Endodermal cell (in vitro differentiated cells): ENCODE data around the gene OXCT1. TPM values are rescaled to one million over a fixed set of nuclear protein-coding genes. Genes with fewer than 3 reads are reported as not detected.

ENCODE experiments used
- DNase-seq: peaks from one replicate; pipeline ENCODE4 v3.0.0-alpha.2; 2017
- H3K27ac ChIP-seq: 2 replicates; pipeline ENCODE4 v1.5.1; 2013; ENCODE audit warnings: mild to moderate bottlenecking, low read depth, low read length, moderate library complexity
- H3K27me3 ChIP-seq: 2 replicates; pipeline ENCODE4 v1.6.1; 2013; ENCODE audit warnings: mild to moderate bottlenecking, low read length, moderate library complexity; ENCODE audit not compliant: insufficient read depth, control insufficient read depth, poor library complexity, severe bottlenecking
- H3K36me3 ChIP-seq: 2 replicates; pipeline ENCODE4 v1.7.0; 2013; ENCODE audit warnings: mild to moderate bottlenecking, low read length, moderate library complexity; ENCODE audit not compliant: control insufficient read depth, insufficient read depth
- H3K4me1 ChIP-seq: one replicate; pipeline ENCODE4 v1.7.0; 2013; ENCODE audit warnings: low read length; ENCODE audit not compliant: control insufficient read depth, insufficient read depth
- H3K4me3 ChIP-seq: 2 replicates; pipeline ENCODE4 v1.5.1; 2013; ENCODE audit warnings: mild to moderate bottlenecking, low read length, moderate library complexity
- H3K9ac ChIP-seq: 2 replicates; pipeline ENCODE4 v1.6.1; 2013; ENCODE audit warnings: mild to moderate bottlenecking, low read length, moderate library complexity; ENCODE audit not compliant: poor library complexity, severe bottlenecking; ENCODE audit errors: extremely low read depth
- H3K9me3 ChIP-seq: 2 replicates; pipeline ENCODE4 v1.6.1; 2013; ENCODE audit warnings: mild to moderate bottlenecking, low read length, moderate library complexity; ENCODE audit not compliant: control insufficient read depth
- H3K27ac Mint-ChIP-seq: 2 replicates; pipeline ENCODE4 v1.8.0; 2020; ENCODE audit warnings: mixed read lengths
- H3K27me3 Mint-ChIP-seq: 2 replicates; pipeline ENCODE4 v1.8.0; 2021; ENCODE audit warnings: mild to moderate bottlenecking, mixed read lengths; ENCODE audit not compliant: insufficient read depth
- H3K36me3 Mint-ChIP-seq: 2 replicates; pipeline ENCODE4 v1.8.0; 2020; ENCODE audit warnings: low read depth, mixed read lengths
- H3K4me1 Mint-ChIP-seq: 2 replicates; pipeline ENCODE4 v1.8.0; 2020; ENCODE audit warnings: mixed read lengths
- H3K4me3 Mint-ChIP-seq: 2 replicates; pipeline ENCODE4 v1.8.0; 2020; ENCODE audit warnings: mild to moderate bottlenecking, moderate library complexity, mixed read lengths
- H3K9me3 Mint-ChIP-seq: 2 replicates; pipeline ENCODE4 v1.8.0; 2020; ENCODE audit warnings: mild to moderate bottlenecking, mixed read lengths
- CTCF ChIP-seq: fragments of 200-600 bp; sonication (generic); conservative IDR thresholded peaks from 2 replicates; pipeline ENCODE4 v1.5.0; 2021; ENCODE audit warnings: antibody characterized with exemption, mild to moderate bottlenecking
- WGBS, 2 experiments: methylation state at CpG; one replicate each; pipeline versions ENCODE4 v1.1.5 to v1.1.7; 2013; ENCODE audit warnings: missing lambda C conversion rate in 2 of 2, mixed read lengths in 1 of 2; ENCODE audit not compliant: insufficient coverage in 1 of 2, insufficient read length in 1 of 2; 5-methylcytosine and 5-hydroxymethylcytosine counted together
- total RNA-seq, 2 donors: library from RNA; stranded (reverse); fragmentation: NEBNext Ultra II Directional in 1 of 2; extraction: Animal tissue kit (Norgen Biotek cat#: 25700) in 1 of 2; gene quantifications; 2 replicates in 1 of 2; 3 replicates in 1 of 2; pipeline ENCODE4 v1.2.1, GENCODE V29; 2021

Gene OXCT1
- total RNA-seq, 2 donors from 2014 or later, result 24.5 to 25.1 TPM

- no peak for DNase-seq
- H3K9me3 Mint-ChIP-seq, result peaks cover 5% of the 10 kb centered on the region
- H3K27ac ChIP-seq, result no peak overlapping the region
- no peak overlapping the region for H3K27ac Mint-ChIP-seq
- H3K4me1 Mint-ChIP-seq, result peaks cover 19% of the 10 kb centered on the region
- TF ChIP-seq CTCF, result no peak
- H3K4me3 Mint-ChIP-seq, result no peak overlapping the region
- peaks cover 21% of the 10 kb centered on the region for H3K9me3 ChIP-seq
- no peak overlapping the region for H3K4me3 ChIP-seq
- no peaks in the 10 kb centered on the region for H3K36me3 Mint-ChIP-seq
- peaks cover 5% of the 10 kb centered on the region for H3K4me1 ChIP-seq
- no peaks in the 10 kb centered on the region for H3K36me3 ChIP-seq
- H3K9ac ChIP-seq, result no peak overlapping the region
- peaks cover 25% of the 10 kb centered on the region for H3K27me3 Mint-ChIP-seq
- peaks cover 18% of the 10 kb centered on the region for H3K27me3 ChIP-seq
Measured at GRCh38 chr5:41875121-41875520, 4.9 kb upstream of the OXCT1 start.

GRCh38 chr5:41874512-41875060 lies 4.4 kb upstream of the OXCT1 start:
- peaks cover 25% of the 10 kb centered on the region for H3K27me3 Mint-ChIP-seq
- DNase-seq, result no peak
- H3K9ac ChIP-seq, result no peak overlapping the region
- H3K36me3 Mint-ChIP-seq, result no peaks in the 10 kb centered on the region
- no peak overlapping the region for H3K27ac Mint-ChIP-seq
- H3K4me1 Mint-ChIP-seq, result peaks cover 19% of the 10 kb centered on the region
- no peak for TF ChIP-seq CTCF
- no peaks in the 10 kb centered on the region for H3K36me3 ChIP-seq
- H3K4me3 ChIP-seq, result no peak overlapping the region
- peaks cover 16% of the 10 kb centered on the region for H3K9me3 ChIP-seq
- H3K4me1 ChIP-seq, result peaks cover 5% of the 10 kb centered on the region
- H3K27me3 ChIP-seq, result peaks cover 18% of the 10 kb centered on the region
- no peak overlapping the region for H3K4me3 Mint-ChIP-seq
- no peak overlapping the region for H3K27ac ChIP-seq
- peaks cover 5% of the 10 kb centered on the region for H3K9me3 Mint-ChIP-seq

- H3K27ac ChIP-seq, result no peak overlapping the region
- no peak for TF ChIP-seq CTCF
- Mint-ChIP-seq H3K9me3 (peaks cover 5% of the 10 kb centered on the region), H3K27ac (no peak overlapping the region), H3K4me1 (peaks cover 2% of the 10 kb centered on the region), H3K4me3 (no peak overlapping the region), H3K27me3 (peaks cover 29% of the 10 kb centered on the region), H3K36me3 (no peaks in the 10 kb centered on the region)
- WGBS, 2 experiments, result 93 to 100% methylated on average over 2 of the region's 2 CpGs
- H3K36me3 ChIP-seq, result no peaks in the 10 kb centered on the region
- peaks cover 2% of the 10 kb centered on the region for H3K4me1 ChIP-seq
- peaks cover 15% of the 10 kb centered on the region for H3K9me3 ChIP-seq
- peaks cover 23% of the 10 kb centered on the region for H3K27me3 ChIP-seq
- no peak for DNase-seq
- no peak overlapping the region for H3K4me3 ChIP-seq
- H3K9ac ChIP-seq, result no peak overlapping the region
Measured at GRCh38 chr5:41871852-41872251, 1.6 kb upstream of the OXCT1 start.
